ENCODE measurements around the gene RPTOR.

Gene RPTOR

GRCh38 chr17:80720610-80721577 lies 176.3 kb downstream of the RPTOR start:
- in situ Hi-C loops (cut with MboI; ENCODE audit: low sequenced_read_pairs, unreplicated experiment) = no loop called here
- no peak for TF ChIP-seq CTCF (IDR thresholded peaks at IDR 0.05; ENCODE audit: borderline replicate concordance, control extremely low read depth, extremely low read depth, insufficient read depth, missing control alignments)
- no peak for DNase-seq (ENCODE audit: low spot score)

GRCh38 chr17:80722661-80723060 lies 178.0 kb downstream of the RPTOR start:
- DNase-seq (ENCODE audit: low spot score) = no peak
- TF ChIP-seq CTCF (IDR thresholded peaks at IDR 0.05; ENCODE audit: borderline replicate concordance, control extremely low read depth, extremely low read depth, insufficient read depth, missing control alignments) = no peak

GRCh38 chr17:80724775-80725266 lies 180.2 kb downstream of the RPTOR start:
- in situ Hi-C loops (cut with MboI; ENCODE audit: low sequenced_read_pairs, unreplicated experiment) = no loop called here
- no peak for DNase-seq (ENCODE audit: low spot score)
- no peak for TF ChIP-seq CTCF (IDR thresholded peaks at IDR 0.05; ENCODE audit: borderline replicate concordance, control extremely low read depth, extremely low read depth, insufficient read depth, missing control alignments)

More at GRCh38 chr17:80722661-80723060, 178.0 kb downstream of the RPTOR start:
- in situ Hi-C loops (cut with MboI; ENCODE audit: low sequenced_read_pairs, unreplicated experiment) = no loop called here

GRCh38 chr17:80725517-80725916 lies 180.9 kb downstream of the RPTOR start:
- in situ Hi-C loops (cut with MboI; ENCODE audit: low sequenced_read_pairs, unreplicated experiment) = no loop called here
- TF ChIP-seq CTCF (IDR thresholded peaks at IDR 0.05; ENCODE audit: borderline replicate concordance, control extremely low read depth, extremely low read depth, insufficient read depth, missing control alignments) = no peak
- no peak for DNase-seq (ENCODE audit: low spot score)

GRCh38 chr17:80726558-80727408 lies 182.1 kb downstream of the RPTOR start:
- DNase-seq (ENCODE audit: low spot score) = no peak
- in situ Hi-C loops (cut with MboI; ENCODE audit: low sequenced_read_pairs, unreplicated experiment) = no loop called here
- no peak for TF ChIP-seq CTCF (IDR thresholded peaks at IDR 0.05; ENCODE audit: borderline replicate concordance, control extremely low read depth, extremely low read depth, insufficient read depth, missing control alignments)

- DNase-seq (ENCODE audit: low spot score) = no peak
- in situ Hi-C loops (cut with MboI; ENCODE audit: low sequenced_read_pairs, unreplicated experiment) = no loop called here
- TF ChIP-seq CTCF (IDR thresholded peaks at IDR 0.05; ENCODE audit: borderline replicate concordance, control extremely low read depth, extremely low read depth, insufficient read depth, missing control alignments) = no peak
Measured at GRCh38 chr17:80727409-80727755, 182.7 kb downstream of the RPTOR start.

Measured in GM13976 (cell line).